Immature natural killer cell (primary cell): ENCODE results near the gene GPR150. TPM values are rescaled to one million over a fixed set of nuclear protein-coding genes. Genes with fewer than 3 reads are reported as not detected.

Experiments
- DNase-seq, 3 donors: peaks; one replicate each; pipeline ENCODE4 v3.0.0; 2022; ENCODE audit warnings: mixed read lengths in 1 of 3
- H3K27ac Mint-ChIP-seq, 6 donors: one replicate each; pipeline ENCODE4 v1.8.0; 2020; ENCODE audit warnings: mixed read lengths in 6 of 6, mild to moderate bottlenecking in 5 of 6, inconsistent platforms in 4 of 6, moderate library complexity in 3 of 6
- H3K27me3 Mint-ChIP-seq, 3 donors: one replicate each; pipeline ENCODE4 v1.8.0; 2020 to 2021; ENCODE audit warnings: low read depth in 3 of 3, mild to moderate bottlenecking in 3 of 3, mixed read lengths in 3 of 3, moderate library complexity in 3 of 3, inconsistent platforms in 1 of 3
- H3K36me3 Mint-ChIP-seq, 3 donors: one replicate each; pipeline ENCODE4 v1.8.0; 2020; ENCODE audit warnings: mixed read lengths in 3 of 3, inconsistent platforms in 2 of 3, mild to moderate bottlenecking in 2 of 3
- H3K4me1 Mint-ChIP-seq, 2 donors: one replicate each; pipeline ENCODE4 v1.8.0; 2020; ENCODE audit warnings: inconsistent platforms in 2 of 2, mild to moderate bottlenecking in 2 of 2, mixed read lengths in 2 of 2, moderate library complexity in 1 of 2
- H3K4me3 Mint-ChIP-seq, 5 donors: one replicate each; pipeline ENCODE4 v1.8.0; 2020; ENCODE audit warnings: mild to moderate bottlenecking in 5 of 5, mixed read lengths in 5 of 5, inconsistent platforms in 3 of 5, moderate library complexity in 3 of 5
- H3K9me3 Mint-ChIP-seq, 6 donors: one replicate each; pipeline ENCODE4 v1.8.0; 2020; ENCODE audit warnings: mild to moderate bottlenecking in 6 of 6, mixed read lengths in 6 of 6, inconsistent platforms in 4 of 6, moderate library complexity in 3 of 6
- polyA plus RNA-seq, 3 donors: library from polyadenylated mRNA; unstranded; fragments of 300-500 nt; fragmentation: Illumina TruSeq; gene quantifications; one replicate each; pipeline ENCODE4 v1.2.3, GENCODE V29; 2021

Gene GPR150
- polyA plus RNA-seq, 3 donors from 2014 or later = 0.94 to 1.9 (median 1.2) TPM

DNA sequence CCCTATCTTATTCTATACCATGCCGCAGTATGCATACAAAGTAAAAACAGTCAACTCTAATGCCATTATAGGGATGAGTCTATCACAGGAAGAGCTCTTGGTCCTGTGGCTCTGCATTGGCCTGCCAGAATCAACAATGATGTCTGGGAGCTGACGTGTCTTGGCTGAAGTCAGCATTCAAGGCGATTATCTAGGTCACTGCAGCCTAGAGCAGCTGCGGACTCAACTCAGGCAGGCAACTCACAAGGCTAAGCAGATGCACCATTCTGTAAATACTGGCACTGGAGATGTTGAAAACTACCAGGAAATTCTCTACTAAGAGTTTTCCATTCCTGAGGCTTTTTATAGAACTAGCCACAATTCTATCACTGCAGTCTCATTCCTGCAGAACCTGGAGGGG lies 49.7 kb downstream of the GPR150 start:
- H3K36me3 Mint-ChIP-seq = no peaks in the 10 kb centered on the region
- no peak overlapping the region for H3K4me3 Mint-ChIP-seq
- no peaks in the 10 kb centered on the region for H3K4me1 Mint-ChIP-seq
- no peak for DNase-seq
- no peak overlapping the region for H3K27ac Mint-ChIP-seq
- H3K9me3 Mint-ChIP-seq = no peaks in the 10 kb centered on the region
- no peaks in the 10 kb centered on the region for H3K27me3 Mint-ChIP-seq

DNA sequence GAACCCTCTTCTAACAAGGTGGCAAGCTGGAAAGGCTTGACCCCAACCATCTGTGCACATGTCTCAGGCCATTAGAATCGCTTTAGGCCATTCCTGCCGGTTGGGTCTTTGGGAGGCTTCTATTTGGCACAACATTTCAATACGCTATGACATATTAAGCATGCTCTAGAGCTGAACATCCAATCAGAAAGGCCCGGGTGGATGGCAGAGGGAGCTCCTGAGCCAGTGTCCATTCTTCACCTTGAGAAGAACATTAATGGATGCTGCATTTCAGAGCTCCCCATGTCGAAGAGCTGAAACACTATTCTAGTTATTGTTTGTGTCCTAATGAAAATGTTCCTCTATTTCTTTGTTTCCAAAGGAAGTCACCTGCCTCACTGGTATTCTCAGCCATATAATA lies 50.1 kb downstream of the GPR150 start:
- Mint-ChIP-seq H3K4me3 (no peak overlapping the region), H3K27me3 (no peaks in the 10 kb centered on the region), H3K36me3 (no peaks in the 10 kb centered on the region), H3K27ac (no peak overlapping the region), H3K9me3 (no peaks in the 10 kb centered on the region), H3K4me1 (no peaks in the 10 kb centered on the region)
- no peak for DNase-seq

- no peak for DNase-seq
- H3K9me3 Mint-ChIP-seq = no peaks in the 10 kb centered on the region
- no peak overlapping the region for H3K4me3 Mint-ChIP-seq
- no peaks in the 10 kb centered on the region for H3K36me3 Mint-ChIP-seq
- H3K4me1 Mint-ChIP-seq = no peaks in the 10 kb centered on the region
- no peak overlapping the region for H3K27ac Mint-ChIP-seq
- no peaks in the 10 kb centered on the region for H3K27me3 Mint-ChIP-seq
These were observed 50.7 kb downstream of the GPR150 start for GRCh38 chr5:95670568-95670967.

Other genes with a start within 250 kb of the GPR150 start
- under 1 TPM in 1 of 3 donors, not detected in 2; 0.55 TPM for gene FAM81B, start 228.7 kb upstream of the GPR150 start, polyA plus RNA-seq
- 10 to 100 TPM; 34.4 to 52.7 (median 50.2) TPM for gene SKIC3, start 65.1 kb upstream of the GPR150 start, polyA plus RNA-seq
- gene ARSK, start 65.0 kb upstream of the GPR150 start, polyA plus RNA-seq = 10 to 100 TPM; 11.0 to 14.7 (median 11.8) TPM
- gene RFESD, start 26.7 kb downstream of the GPR150 start, polyA plus RNA-seq = 1 to 10 TPM in 2 of 3 donors, under 1 TPM in 1; 0.98 to 9.3 (median 2.4) TPM
- gene SPATA9, start 62.9 kb downstream of the GPR150 start, polyA plus RNA-seq = 1 to 10 TPM in 2 of 3 donors, not detected in 1; 1.4 to 1.6 TPM
- gene RHOBTB3, start 111.2 kb downstream of the GPR150 start, polyA plus RNA-seq = 10 to 100 TPM; 22.9 to 44.6 (median 25.7) TPM
- 100 to 1,000 TPM; 261 to 295 (median 263) TPM for gene GLRX, start 202.6 kb downstream of the GPR150 start, polyA plus RNA-seq